SK-N-SH treated with all-trans-retinoic acid at 6 μM for 48 hours (cell line): ENCODE results near the gene POFUT1.

ENCODE experiments used
- ATAC-seq: fragments of 200-7000 bp; cut with Tn5 transposase; 3 replicates; pipeline ENCODE4 v1.9.1; 2020; ENCODE audit warnings: mild to moderate bottlenecking, moderate library complexity
- BACH2 ChIP-seq: fragments of 250-450 bp; sonication (Bioruptor Pico); IDR thresholded peaks from 2 replicates; pipeline ENCODE4 v1.9.0; 2021; ENCODE audit warnings: mild to moderate bottlenecking, borderline replicate concordance
- CREB5 ChIP-seq: fragments of 250-450 bp; sonication (Bioruptor Pico); IDR thresholded peaks from 2 replicates; pipeline ENCODE4 v1.5.1; 2020; ENCODE audit warnings: low read depth, mild to moderate bottlenecking, moderate library complexity
- CSDC2 ChIP-seq: fragments of 250-450 bp; sonication (Bioruptor Pico); IDR thresholded peaks from 2 replicates; pipeline ENCODE4 v1.5.0; 2020; ENCODE audit warnings: mild to moderate bottlenecking, moderate library complexity
- ESRRG ChIP-seq: fragments of 250-450 bp; sonication (Bioruptor Pico); IDR thresholded peaks from 2 replicates; pipeline ENCODE4 v1.6.1; 2021; ENCODE audit warnings: mild to moderate bottlenecking
- GLIS3 ChIP-seq: fragments of 250-450 bp; sonication (Bioruptor Pico); IDR thresholded peaks from 2 replicates; pipeline ENCODE4 v1.5.0; 2020; ENCODE audit warnings: mild to moderate bottlenecking, moderate library complexity
- ISL1 ChIP-seq: fragments of 250-450 bp; sonication (Bioruptor Pico); IDR thresholded peaks from 2 replicates; pipeline ENCODE4 v2.1.2; 2022; ENCODE audit warnings: mild to moderate bottlenecking, moderate library complexity
- OSR1 ChIP-seq: fragments of 250-450 bp; sonication (Bioruptor Pico); IDR thresholded peaks from 2 replicates; pipeline ENCODE4 v1.8.0; 2022; ENCODE audit warnings: moderate library complexity, mild to moderate bottlenecking, inconsistent platforms
- PPARA ChIP-seq: fragments of 250-450 bp; sonication (Bioruptor Pico); IDR thresholded peaks from 2 replicates; pipeline ENCODE4 v1.5.0; 2020; ENCODE audit warnings: mild to moderate bottlenecking, borderline replicate concordance
- RARB ChIP-seq: fragments of 250-450 bp; sonication (Bioruptor Pico); IDR thresholded peaks from 2 replicates; pipeline ENCODE4 v1.8.0; 2021; ENCODE audit warnings: mild to moderate bottlenecking, moderate library complexity
- SNAI2 ChIP-seq: fragments of 250-450 bp; sonication (Bioruptor Pico); IDR thresholded peaks from 2 replicates; pipeline ENCODE4 v1.5.0; 2020; ENCODE audit warnings: mild to moderate bottlenecking, moderate library complexity
- TCF4 ChIP-seq: fragments of 250-450 bp; sonication (Bioruptor Pico); IDR thresholded peaks from 2 replicates; pipeline ENCODE4 v1.8.0; 2021; ENCODE audit warnings: mild to moderate bottlenecking, moderate library complexity, borderline replicate concordance
- ZC3H10 ChIP-seq: fragments of 250-450 bp; sonication (Bioruptor Pico); IDR thresholded peaks from 2 replicates; pipeline ENCODE4 v1.5.1; 2021; ENCODE audit warnings: mild to moderate bottlenecking, moderate library complexity
- ZFP3 ChIP-seq: fragments of 250-450 bp; sonication (Bioruptor Pico); IDR thresholded peaks from 2 replicates; pipeline ENCODE4 v1.5.0; 2020; ENCODE audit warnings: mild to moderate bottlenecking, moderate library complexity
- ZFP30 ChIP-seq: fragments of 450-650 bp; formaldehyde crosslinking; IDR thresholded peaks from 2 replicates; pipeline ENCODE4 v1.5.0; 2022; ENCODE audit warnings: mild to moderate bottlenecking, moderate library complexity
- ZNF565 ChIP-seq: fragments of 450-650 bp; formaldehyde crosslinking; conservative IDR thresholded peaks from 2 replicates; pipeline ENCODE4 v1.5.0; 2020; ENCODE audit warnings: low read depth, mild to moderate bottlenecking, moderate library complexity
- ZNF70 ChIP-seq: fragments of 450-650 bp; formaldehyde crosslinking; IDR thresholded peaks from 2 replicates; pipeline ENCODE4 v1.5.0; 2020; ENCODE audit warnings: mild to moderate bottlenecking, moderate library complexity
- TF ChIP-seq, protein P1 (sequence below): fragments of 250-450 bp; sonication (Bioruptor Pico); IDR thresholded peaks from 2 replicates; pipeline ENCODE4 v1.8.0; 2021; ENCODE audit warnings: low read depth, mild to moderate bottlenecking, moderate library complexity, borderline replicate concordance
- TF ChIP-seq, protein P2 (sequence below): fragments of 250-450 bp; sonication (Bioruptor Pico); IDR thresholded peaks from 2 replicates; pipeline ENCODE4 v1.8.0; 2020; ENCODE audit warnings: mild to moderate bottlenecking, moderate library complexity, borderline replicate concordance
- TF ChIP-seq, protein P3 (sequence below): fragments of 250-450 bp; sonication (Bioruptor Pico); IDR thresholded peaks from 2 replicates; pipeline ENCODE4 v1.5.1; 2021; ENCODE audit warnings: mild to moderate bottlenecking, moderate library complexity

The POFUT1 gene

GRCh38 chr20:32179934-32180333, 27.7 kb upstream of the POFUT1 start:
- ATAC-seq: no peak
- TF ChIP-seq PPARA (CRISPR knock-in tag) (no peak), ZNF70 (CRISPR knock-in tag) (no peak), ZC3H10 (no peak), CREB5 (CRISPR knock-in tag) (no peak), TCF4 (CRISPR knock-in tag) (no peak), OSR1 (CRISPR knock-in tag) (no peak), CSDC2 (CRISPR knock-in tag) (no peak), ZFP3 (CRISPR knock-in tag) (no peak), BACH2 (CRISPR knock-in tag) (no peak)

- TF ChIP-seq ZNF70 (CRISPR knock-in tag) (no peak), PPARA (CRISPR knock-in tag) (no peak), BACH2 (CRISPR knock-in tag) (no peak), ISL1 (CRISPR knock-in tag) (no peak), ZC3H10 (no peak), GLIS3 (CRISPR knock-in tag) (no peak), ZFP30 (no peak), ESRRG (no peak)
- ATAC-seq: no peak
These were observed 26.1 kb upstream of the POFUT1 start for GRCh38 chr20:32181606-32182005.

DNA sequence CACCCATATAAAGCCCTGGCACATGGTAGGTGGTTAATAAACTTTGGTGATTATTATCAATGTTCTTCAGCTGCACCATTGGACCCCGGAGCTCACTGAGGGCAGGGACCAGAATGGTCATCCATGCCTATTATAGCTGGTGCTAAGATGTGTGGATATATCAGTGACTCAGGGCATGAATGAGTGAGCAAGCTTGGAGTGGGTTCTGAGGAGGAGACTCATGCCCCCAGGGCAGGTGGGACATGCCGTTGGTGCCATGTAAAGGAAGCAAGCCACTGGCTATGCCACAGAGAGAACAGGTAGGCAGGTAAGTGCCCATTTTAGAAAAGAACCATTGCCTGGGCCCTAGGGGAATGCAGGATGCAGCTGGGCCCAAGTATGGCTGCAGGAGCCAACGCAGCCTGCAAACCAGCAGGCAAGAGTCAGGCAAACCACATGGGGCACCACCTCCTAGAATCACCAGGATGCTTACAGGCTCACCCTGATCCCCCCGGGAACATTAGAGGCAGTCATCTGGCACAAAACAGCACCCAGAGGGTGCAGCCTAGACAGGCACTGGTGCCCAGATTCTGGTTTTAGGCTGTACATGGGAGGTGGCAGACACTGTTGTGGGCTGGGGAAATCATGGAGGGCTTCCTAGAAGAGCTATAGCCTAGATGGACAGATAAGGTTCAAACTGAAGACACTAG, 23.6 kb upstream of the POFUT1 start:
- TF ChIP-seq RARB (no peak), CSDC2 (CRISPR knock-in tag) (no peak)
- ATAC-seq: no peak

- TF ChIP-seq CSDC2 (CRISPR knock-in tag): no peak
- no peak for TF ChIP-seq SNAI2 (CRISPR knock-in tag)
- TF ChIP-seq, protein P1, sequence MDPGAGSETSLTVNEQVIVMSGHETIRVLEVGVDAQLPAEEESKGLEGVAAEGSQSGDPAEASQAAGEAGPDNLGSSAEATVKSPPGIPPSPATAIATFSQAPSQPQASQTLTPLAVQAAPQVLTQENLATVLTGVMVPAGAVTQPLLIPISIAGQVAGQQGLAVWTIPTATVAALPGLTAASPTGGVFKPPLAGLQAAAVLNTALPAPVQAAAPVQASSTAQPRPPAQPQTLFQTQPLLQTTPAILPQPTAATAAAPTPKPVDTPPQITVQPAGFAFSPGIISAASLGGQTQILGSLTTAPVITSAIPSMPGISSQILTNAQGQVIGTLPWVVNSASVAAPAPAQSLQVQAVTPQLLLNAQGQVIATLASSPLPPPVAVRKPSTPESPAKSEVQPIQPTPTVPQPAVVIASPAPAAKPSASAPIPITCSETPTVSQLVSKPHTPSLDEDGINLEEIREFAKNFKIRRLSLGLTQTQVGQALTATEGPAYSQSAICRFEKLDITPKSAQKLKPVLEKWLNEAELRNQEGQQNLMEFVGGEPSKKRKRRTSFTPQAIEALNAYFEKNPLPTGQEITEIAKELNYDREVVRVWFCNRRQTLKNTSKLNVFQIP (CRISPR knock-in tag): no peak
- TF ChIP-seq BACH2 (CRISPR knock-in tag): no peak
- no peak for TF ChIP-seq TCF4 (CRISPR knock-in tag)
- TF ChIP-seq, protein P2, sequence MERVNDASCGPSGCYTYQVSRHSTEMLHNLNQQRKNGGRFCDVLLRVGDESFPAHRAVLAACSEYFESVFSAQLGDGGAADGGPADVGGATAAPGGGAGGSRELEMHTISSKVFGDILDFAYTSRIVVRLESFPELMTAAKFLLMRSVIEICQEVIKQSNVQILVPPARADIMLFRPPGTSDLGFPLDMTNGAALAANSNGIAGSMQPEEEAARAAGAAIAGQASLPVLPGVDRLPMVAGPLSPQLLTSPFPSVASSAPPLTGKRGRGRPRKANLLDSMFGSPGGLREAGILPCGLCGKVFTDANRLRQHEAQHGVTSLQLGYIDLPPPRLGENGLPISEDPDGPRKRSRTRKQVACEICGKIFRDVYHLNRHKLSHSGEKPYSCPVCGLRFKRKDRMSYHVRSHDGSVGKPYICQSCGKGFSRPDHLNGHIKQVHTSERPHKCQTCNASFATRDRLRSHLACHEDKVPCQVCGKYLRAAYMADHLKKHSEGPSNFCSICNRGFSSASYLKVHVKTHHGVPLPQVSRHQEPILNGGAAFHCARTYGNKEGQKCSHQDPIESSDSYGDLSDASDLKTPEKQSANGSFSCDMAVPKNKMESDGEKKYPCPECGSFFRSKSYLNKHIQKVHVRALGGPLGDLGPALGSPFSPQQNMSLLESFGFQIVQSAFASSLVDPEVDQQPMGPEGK (CRISPR knock-in tag): no peak
- no peak for TF ChIP-seq ZNF565 (CRISPR knock-in tag)
- no peak for TF ChIP-seq GLIS3 (CRISPR knock-in tag)
- no peak for TF ChIP-seq OSR1 (CRISPR knock-in tag)
- TF ChIP-seq, protein P3, sequence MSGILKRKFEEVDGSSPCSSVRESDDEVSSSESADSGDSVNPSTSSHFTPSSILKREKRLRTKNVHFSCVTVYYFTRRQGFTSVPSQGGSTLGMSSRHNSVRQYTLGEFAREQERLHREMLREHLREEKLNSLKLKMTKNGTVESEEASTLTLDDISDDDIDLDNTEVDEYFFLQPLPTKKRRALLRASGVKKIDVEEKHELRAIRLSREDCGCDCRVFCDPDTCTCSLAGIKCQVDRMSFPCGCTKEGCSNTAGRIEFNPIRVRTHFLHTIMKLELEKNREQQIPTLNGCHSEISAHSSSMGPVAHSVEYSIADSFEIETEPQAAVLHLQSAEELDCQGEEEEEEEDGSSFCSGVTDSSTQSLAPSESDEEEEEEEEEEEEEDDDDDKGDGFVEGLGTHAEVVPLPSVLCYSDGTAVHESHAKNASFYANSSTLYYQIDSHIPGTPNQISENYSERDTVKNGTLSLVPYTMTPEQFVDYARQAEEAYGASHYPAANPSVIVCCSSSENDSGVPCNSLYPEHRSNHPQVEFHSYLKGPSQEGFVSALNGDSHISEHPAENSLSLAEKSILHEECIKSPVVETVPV (CRISPR knock-in tag): no peak
- no peak for TF ChIP-seq RARB
- no peak for TF ChIP-seq CREB5 (CRISPR knock-in tag)
- TF ChIP-seq ZNF70 (CRISPR knock-in tag): no peak
- ATAC-seq: no peak
These were observed 22.6 kb upstream of the POFUT1 start for GRCh38 chr20:32184961-32185603.
